HepG2 (cell line): ENCODE data around the gene KLF11. TPM values are rescaled to one million over a fixed set of nuclear protein-coding genes. Genes with fewer than 3 reads are reported as not detected.

ENCODE experiments used
- ARNTL ChIP-seq: sonication (generic); formaldehyde crosslinking; IDR thresholded peaks from 2 replicates; pipeline ENCODE4 v1.4.0; 2020; ENCODE audit warnings: mild to moderate bottlenecking, missing genetic modification reagents
- CBX1 ChIP-seq: IDR thresholded peaks from one replicate; pipeline ENCODE4 v1.6.1; 2016; ENCODE audit warnings: antibody characterized with exemption, low read depth
- JUNB ChIP-seq: sonication (generic); formaldehyde crosslinking; IDR thresholded peaks from 2 replicates; pipeline ENCODE4 v1.8.0; 2022; ENCODE audit warnings: missing genetic modification reagents, mild to moderate bottlenecking, borderline replicate concordance
- RXRB ChIP-seq: IDR thresholded peaks from 2 replicates; pipeline ENCODE4 v1.6.1; 2016; ENCODE audit warnings: borderline replicate concordance, missing genetic modification reagents, missing compliant biosample characterization
- ZBTB3 ChIP-seq: sonication (generic); formaldehyde crosslinking; IDR thresholded peaks from 2 replicates; pipeline ENCODE4 v1.4.0; 2020; ENCODE audit warnings: low read depth, mild to moderate bottlenecking, moderate library complexity, missing genetic modification reagents, borderline replicate concordance
- ZNF205 ChIP-seq: IDR thresholded peaks from 2 replicates; pipeline ENCODE4 v1.6.1; 2018; ENCODE audit warnings: missing biosample characterization, missing genetic modification reagents
- ZNF460 ChIP-seq: sonication (generic); formaldehyde crosslinking; IDR thresholded peaks from 2 replicates; pipeline ENCODE4 v1.5.1; 2020; ENCODE audit warnings: missing genetic modification reagents, mild to moderate bottlenecking, borderline replicate concordance
- ZNF510 ChIP-seq: sonication (generic); formaldehyde crosslinking; IDR thresholded peaks from 2 replicates; pipeline ENCODE4 v1.4.0; 2020; ENCODE audit warnings: low read depth, mild to moderate bottlenecking, missing genetic modification reagents
- ZNF773 ChIP-seq: sonication (generic); formaldehyde crosslinking; IDR thresholded peaks from 2 replicates; pipeline ENCODE4 v1.4.0; 2020; ENCODE audit warnings: missing genetic modification reagents, borderline replicate concordance
- polyA plus RNA-seq, 8 experiments: library from polyadenylated mRNA; depleted of rRNA in 3 of 8; stranded (reverse) in 7 of 8; unstranded in 1 of 8; fragments of >200 nt; fragmentation: Illumina TruSeq in 4 of 8; extraction: Trizol in 4 of 8; gene quantifications; 2 replicates each; pipeline versions ENCODE4 v1.2.1 to v1.2.3, GENCODE V29; 2011 to 2016; ENCODE audit warnings: low read depth in 4 of 8, missing spikeins in 1 of 8, mixed read lengths in 1 of 8; ENCODE audit not compliant: insufficient read depth in 1 of 8
- total RNA-seq, 5 experiments: library from RNA; depleted of rRNA; stranded (reverse); fragments of >200 nt; fragmentation: Illumina TruSeq; extraction: Trizol; gene quantifications; 2 replicates each; pipeline ENCODE4 v1.2.3, GENCODE V29; 2016; ENCODE audit warnings: low read depth in 1 of 5
- TF ChIP-seq, protein P1 (sequence below): sonication (generic); formaldehyde crosslinking; IDR thresholded peaks from 2 replicates; pipeline ENCODE4 v1.4.0; 2020; ENCODE audit warnings: mild to moderate bottlenecking, missing genetic modification reagents
- TF ChIP-seq, protein P2 (sequence below), 2 experiments: sonication (generic) in 1 of 2; formaldehyde crosslinking in 1 of 2; IDR thresholded peaks; 2 replicates each; pipeline versions ENCODE4 v1.5.1 to v1.6.1; 2011 to 2020; ENCODE audit warnings: borderline replicate concordance in 1 of 2, low read depth in 1 of 2, low read length in 1 of 2, mild to moderate bottlenecking in 1 of 2, missing genetic modification reagents in 1 of 2, moderate library complexity in 1 of 2
- TF ChIP-seq, protein P3 (sequence below): sonication (generic); formaldehyde crosslinking; IDR thresholded peaks from 2 replicates; pipeline ENCODE4 v1.5.1; 2020; ENCODE audit warnings: missing genetic modification reagents, mild to moderate bottlenecking, borderline replicate concordance
- TF ChIP-seq, protein P4 (sequence below): fragments of 450-650 bp; IDR thresholded peaks from 2 replicates; pipeline ENCODE4 v1.6.1; 2017

Gene KLF11
- total and polyA plus RNA-seq, 2 of the 13 experiments (the other 11 are each of a cell fraction or from before 2014, with no cell fraction given) = 2.5 to 11.8 TPM

DNA sequence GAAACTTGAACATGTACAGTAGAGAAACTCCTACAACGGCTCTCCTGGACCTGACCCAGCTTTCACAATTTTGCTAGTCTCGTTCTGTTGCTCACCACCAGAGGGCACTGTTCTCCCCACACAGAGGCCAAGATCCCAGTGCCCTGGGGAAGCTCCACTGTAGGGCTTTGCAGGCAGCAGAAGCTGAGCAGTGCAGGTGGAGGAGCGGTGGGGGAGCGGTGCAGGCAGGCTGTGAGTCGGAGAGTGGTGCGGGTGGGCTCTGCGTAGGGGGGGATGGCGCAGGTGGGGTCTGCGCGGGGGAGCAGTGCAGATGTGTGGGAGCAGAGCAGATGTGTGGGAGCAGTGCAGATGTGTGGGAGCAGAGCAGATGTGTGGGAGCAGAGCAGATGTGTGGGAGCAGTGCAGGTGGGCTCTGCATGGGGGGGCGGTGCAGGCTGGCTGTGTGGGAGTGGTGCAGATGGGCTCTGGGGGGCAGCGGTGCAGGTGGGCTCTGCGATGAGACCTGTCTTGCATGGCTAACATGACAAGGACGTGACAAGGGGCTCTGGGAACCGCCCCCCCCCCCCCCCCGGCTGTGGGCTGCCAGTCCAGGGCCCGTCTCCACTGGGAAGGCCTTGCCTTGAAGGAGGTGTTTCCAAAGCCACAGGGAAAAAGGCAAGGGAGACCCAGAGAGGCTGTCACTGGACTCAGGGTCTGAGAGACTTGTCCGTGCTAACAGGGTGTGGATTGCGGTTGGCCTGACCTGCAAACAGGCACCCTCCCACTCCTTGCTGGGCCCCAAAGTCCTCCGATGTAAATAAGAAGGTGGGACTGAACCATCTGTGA lies 29.5 kb downstream of the KLF11 start (continued):
- TF ChIP-seq ZNF205 (CRISPR knock-in tag) (peak; percentile 52; the same call in 1 of the 2 replicates), CBX1 (no peak), ZNF773 (no peak), ZNF510 (CRISPR knock-in tag) (no peak), ZNF460 (CRISPR knock-in tag) (no peak), JUNB (CRISPR knock-in tag) (no peak), ZBTB3 (no peak), RXRB (CRISPR knock-in tag) (no peak), ARNTL (CRISPR knock-in tag) (no peak)
- TF ChIP-seq, protein P1, sequence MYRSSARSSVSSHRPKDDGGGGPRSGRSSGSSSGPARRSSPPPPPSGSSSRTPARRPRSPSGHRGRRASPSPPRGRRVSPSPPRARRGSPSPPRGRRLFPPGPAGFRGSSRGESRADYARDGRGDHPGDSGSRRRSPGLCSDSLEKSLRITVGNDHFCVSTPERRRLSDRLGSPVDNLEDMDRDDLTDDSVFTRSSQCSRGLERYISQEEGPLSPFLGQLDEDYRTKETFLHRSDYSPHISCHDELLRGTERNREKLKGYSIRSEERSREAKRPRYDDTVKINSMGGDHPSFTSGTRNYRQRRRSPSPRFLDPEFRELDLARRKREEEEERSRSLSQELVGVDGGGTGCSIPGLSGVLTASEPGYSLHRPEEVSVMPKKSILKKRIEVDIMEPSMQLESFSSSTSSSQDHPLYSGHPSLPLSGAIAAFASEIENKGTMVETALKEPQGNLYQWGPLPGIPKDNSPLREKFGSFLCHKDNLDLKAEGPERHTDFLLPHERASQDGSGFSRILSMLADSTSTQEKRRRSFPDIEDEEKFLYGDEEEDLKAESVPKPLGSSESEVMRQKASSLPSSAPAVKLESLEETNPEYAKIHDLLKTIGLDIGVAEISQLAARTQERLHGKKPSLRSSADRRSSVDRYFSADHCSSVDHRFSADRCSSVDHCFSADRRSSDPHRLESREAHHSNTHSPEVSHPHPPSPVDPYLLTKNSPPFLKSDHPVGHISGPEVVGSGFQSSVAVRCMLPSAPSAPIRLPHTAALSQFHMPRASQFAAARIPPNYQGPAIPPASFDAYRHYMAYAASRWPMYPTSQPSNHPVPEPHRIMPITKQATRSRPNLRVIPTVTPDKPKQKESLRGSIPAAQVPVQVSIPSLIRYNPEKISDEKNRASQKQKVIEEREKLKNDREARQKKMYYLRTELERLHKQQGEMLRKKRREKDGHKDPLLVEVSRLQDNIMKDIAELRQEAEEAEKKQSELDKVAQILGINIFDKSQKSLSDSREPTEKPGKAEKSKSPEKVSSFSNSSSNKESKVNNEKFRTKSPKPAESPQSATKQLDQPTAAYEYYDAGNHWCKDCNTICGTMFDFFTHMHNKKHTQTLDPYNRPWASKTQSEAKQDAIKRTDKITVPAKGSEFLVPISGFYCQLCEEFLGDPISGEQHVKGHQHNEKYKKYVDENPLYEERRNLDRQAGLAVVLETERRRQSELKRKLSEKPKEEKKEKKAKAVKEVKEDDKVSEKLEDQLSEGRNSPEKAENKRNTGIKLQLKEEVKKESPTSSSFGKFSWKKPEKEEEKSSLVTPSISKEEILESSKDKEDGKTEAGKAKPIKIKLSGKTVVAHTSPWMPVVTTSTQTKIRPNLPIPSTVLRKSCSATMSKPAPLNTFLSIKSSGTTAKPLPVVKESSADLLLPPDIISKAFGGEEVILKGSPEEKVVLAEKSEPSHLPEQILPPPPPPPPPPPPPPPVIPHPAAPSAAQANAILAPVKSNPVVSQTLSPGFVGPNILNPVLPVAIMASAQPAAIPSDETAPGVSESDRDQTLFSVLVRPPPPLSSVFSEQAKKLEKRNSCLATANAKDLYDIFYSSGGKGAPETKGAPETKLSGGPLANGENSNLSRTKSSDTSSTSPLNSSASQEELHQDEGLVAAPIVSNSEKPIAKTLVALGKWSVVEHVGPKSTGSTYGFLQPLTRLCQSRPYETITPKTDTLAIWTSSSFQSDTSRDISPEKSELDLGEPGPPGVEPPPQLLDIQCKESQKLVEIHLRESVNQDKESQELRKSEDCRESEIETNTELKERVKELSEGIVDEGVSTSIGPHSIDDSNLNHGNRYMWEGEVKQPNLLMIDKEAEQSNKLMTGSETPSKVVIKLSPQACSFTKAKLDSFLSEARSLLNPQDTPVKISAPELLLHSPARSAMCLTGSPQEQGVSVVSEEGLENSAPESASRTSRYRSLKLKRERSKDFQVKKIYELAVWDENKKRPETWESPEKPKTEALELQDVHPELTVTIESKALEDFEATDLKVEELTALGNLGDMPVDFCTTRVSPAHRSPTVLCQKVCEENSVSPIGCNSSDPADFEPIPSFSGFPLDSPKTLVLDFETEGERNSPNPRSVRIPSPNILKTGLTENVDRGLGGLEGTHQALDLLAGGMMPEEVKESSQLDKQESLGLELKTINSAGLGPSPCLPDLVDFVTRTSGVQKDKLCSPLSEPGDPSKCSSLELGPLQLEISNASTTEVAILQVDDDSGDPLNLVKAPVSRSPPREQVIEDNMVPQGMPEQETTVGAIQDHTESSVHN = no peak
- TF ChIP-seq, protein P2, sequence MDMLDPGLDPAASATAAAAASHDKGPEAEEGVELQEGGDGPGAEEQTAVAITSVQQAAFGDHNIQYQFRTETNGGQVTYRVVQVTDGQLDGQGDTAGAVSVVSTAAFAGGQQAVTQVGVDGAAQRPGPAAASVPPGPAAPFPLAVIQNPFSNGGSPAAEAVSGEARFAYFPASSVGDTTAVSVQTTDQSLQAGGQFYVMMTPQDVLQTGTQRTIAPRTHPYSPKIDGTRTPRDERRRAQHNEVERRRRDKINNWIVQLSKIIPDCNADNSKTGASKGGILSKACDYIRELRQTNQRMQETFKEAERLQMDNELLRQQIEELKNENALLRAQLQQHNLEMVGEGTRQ (IDR thresholded peaks at IDR 0.05; ENCODE audit: low read depth, low read length) = no peak
- TF ChIP-seq, protein P2 (CRISPR knock-in tag; IDR thresholded peaks at IDR 0.05; ENCODE audit: borderline replicate concordance) = no peak
- TF ChIP-seq, protein P3, sequence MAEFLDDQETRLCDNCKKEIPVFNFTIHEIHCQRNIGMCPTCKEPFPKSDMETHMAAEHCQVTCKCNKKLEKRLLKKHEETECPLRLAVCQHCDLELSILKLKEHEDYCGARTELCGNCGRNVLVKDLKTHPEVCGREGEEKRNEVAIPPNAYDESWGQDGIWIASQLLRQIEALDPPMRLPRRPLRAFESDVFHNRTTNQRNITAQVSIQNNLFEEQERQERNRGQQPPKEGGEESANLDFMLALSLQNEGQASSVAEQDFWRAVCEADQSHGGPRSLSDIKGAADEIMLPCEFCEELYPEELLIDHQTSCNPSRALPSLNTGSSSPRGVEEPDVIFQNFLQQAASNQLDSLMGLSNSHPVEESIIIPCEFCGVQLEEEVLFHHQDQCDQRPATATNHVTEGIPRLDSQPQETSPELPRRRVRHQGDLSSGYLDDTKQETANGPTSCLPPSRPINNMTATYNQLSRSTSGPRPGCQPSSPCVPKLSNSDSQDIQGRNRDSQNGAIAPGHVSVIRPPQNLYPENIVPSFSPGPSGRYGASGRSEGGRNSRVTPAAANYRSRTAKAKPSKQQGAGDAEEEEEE (CRISPR knock-in tag) = no peak
- TF ChIP-seq, protein P4, sequence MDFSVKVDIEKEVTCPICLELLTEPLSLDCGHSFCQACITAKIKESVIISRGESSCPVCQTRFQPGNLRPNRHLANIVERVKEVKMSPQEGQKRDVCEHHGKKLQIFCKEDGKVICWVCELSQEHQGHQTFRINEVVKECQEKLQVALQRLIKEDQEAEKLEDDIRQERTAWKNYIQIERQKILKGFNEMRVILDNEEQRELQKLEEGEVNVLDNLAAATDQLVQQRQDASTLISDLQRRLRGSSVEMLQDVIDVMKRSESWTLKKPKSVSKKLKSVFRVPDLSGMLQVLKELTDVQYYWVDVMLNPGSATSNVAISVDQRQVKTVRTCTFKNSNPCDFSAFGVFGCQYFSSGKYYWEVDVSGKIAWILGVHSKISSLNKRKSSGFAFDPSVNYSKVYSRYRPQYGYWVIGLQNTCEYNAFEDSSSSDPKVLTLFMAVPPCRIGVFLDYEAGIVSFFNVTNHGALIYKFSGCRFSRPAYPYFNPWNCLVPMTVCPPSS = no peak
